DND-41 (cell line): ENCODE measurements around the gene PPP2R1A.

ENCODE experiments used
- ATAC-seq: fragments of 200-7000 bp; cut with Tn5 transposase; 3 replicates; pipeline ENCODE4 v1.9.1; 2021; ENCODE audit warnings: low read depth; ENCODE audit not compliant: insufficient read depth
- DNase-seq: peaks from one replicate; pipeline ENCODE4 v3.0.0-alpha.2; 2020
- H2AFZ ChIP-seq: 2 replicates; pipeline ENCODE4 v1.6.0; 2012; ENCODE audit warnings: low read depth, low read length
- H3K27ac ChIP-seq: 2 replicates; pipeline ENCODE4 v1.5.1; 2012; ENCODE audit warnings: low read length, inconsistent platforms
- H3K27me3 ChIP-seq: fragments of 200-600 bp; sonication (generic); 2 replicates; pipeline ENCODE4 v1.6.0; 2012; ENCODE audit warnings: low read length, mild to moderate bottlenecking, inconsistent platforms; ENCODE audit not compliant: insufficient read depth, poor library complexity
- H3K36me3 ChIP-seq: 2 replicates; pipeline ENCODE4 v1.5.1; 2012; ENCODE audit warnings: low read length, inconsistent platforms; ENCODE audit not compliant: insufficient read depth
- H3K4me1 ChIP-seq: 2 replicates; pipeline ENCODE4 v1.5.1; 2012; ENCODE audit warnings: mild to moderate bottlenecking, low read length; ENCODE audit not compliant: insufficient read depth
- H3K4me2 ChIP-seq: 2 replicates; pipeline ENCODE4 v1.6.0; 2012; ENCODE audit warnings: mild to moderate bottlenecking, moderate library complexity, low read length, inconsistent platforms; ENCODE audit not compliant: insufficient read depth
- H3K4me3 ChIP-seq, 2 experiments: fragments of 200-600 bp in 1 of 2; shearing (Covaris generic) in 1 of 2; 2 replicates each; pipeline ENCODE4 v1.5.1; 2012 to 2016; ENCODE audit warnings: inconsistent platforms in 2 of 2, low read length in 2 of 2, mild to moderate bottlenecking in 2 of 2, low read depth in 1 of 2, moderate library complexity in 1 of 2
- H3K79me2 ChIP-seq: 2 replicates; pipeline ENCODE4 v1.6.0; 2012; ENCODE audit warnings: low read length, inconsistent platforms; ENCODE audit not compliant: insufficient read depth
- H3K9ac ChIP-seq: 2 replicates; pipeline ENCODE4 v1.6.0; 2012; ENCODE audit warnings: low read depth, mild to moderate bottlenecking, inconsistent platforms, low read length, moderate library complexity
- H3K9me3 ChIP-seq: 2 replicates; pipeline ENCODE4 v1.5.1; 2012; ENCODE audit warnings: low read length, moderate library complexity, mild to moderate bottlenecking, inconsistent platforms; ENCODE audit not compliant: insufficient read depth, severe bottlenecking
- H4K20me1 ChIP-seq: 2 replicates; pipeline ENCODE4 v1.6.0; 2012; ENCODE audit warnings: low read length; ENCODE audit not compliant: insufficient read depth
- EZH2 ChIP-seq: IDR thresholded peaks from 3 replicates; pipeline ENCODE4 v1.6.1; 2012; ENCODE audit warnings: borderline replicate concordance, low read depth, mild to moderate bottlenecking, moderate library complexity, low read length, inconsistent platforms; ENCODE audit not compliant: severe bottlenecking
- TF ChIP-seq, protein P1 (sequence below): IDR thresholded peaks from 2 replicates; pipeline ENCODE4 v1.5.1; 2012; ENCODE audit warnings: borderline replicate concordance, low read length, moderate library complexity, mild to moderate bottlenecking; ENCODE audit not compliant: poor library complexity, severe bottlenecking; ENCODE audit errors: extremely low read depth

The PPP2R1A gene

DNA sequence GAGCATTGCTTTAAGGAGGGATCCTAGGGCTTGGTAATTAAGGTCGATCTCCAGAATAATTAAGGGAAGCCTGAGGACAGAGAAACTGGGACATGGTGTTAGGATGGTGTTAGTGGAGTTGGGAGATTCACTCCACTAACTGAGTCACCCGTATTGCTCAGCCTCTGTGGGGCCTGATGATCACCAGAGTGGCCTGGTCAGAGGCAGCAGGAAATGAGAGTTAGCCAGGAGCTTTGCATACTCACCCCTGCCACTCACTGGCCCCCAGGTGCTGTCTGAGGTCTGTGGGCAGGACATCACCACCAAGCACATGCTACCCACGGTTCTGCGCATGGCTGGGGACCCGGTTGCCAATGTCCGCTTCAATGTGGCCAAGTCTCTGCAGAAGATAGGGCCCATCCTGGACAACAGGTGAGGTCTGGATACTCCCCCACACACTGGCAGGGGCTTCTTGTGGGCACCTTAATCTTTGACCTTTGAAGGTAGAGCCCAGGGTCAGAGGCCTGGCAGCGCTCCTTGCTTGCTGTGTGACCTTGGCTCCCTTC is 32.1 kb downstream of the PPP2R1A start:
- Histone ChIP-seq H3K9ac (no peak overlapping the region), H4K20me1 (0 out of 2 replicates have a peak, but pooled peaks cover 7% of the 10 kb centered on the region), H2AFZ (no peak overlapping the region), H3K4me2 (no peak overlapping the region), H3K36me3 (peaks cover 99% of the 10 kb centered on the region), H3K79me2 (no peaks in the 10 kb centered on the region), H3K27ac (no peak overlapping the region), H3K4me3 (no peak overlapping the region), H3K27me3 (no peaks in the 10 kb centered on the region), H3K4me1 (no peaks in the 10 kb centered on the region), H3K9me3 (no peaks in the 10 kb centered on the region)
- ATAC-seq (no peak), DNase-seq (no peak)
- no peak for TF ChIP-seq EZH2
- TF ChIP-seq, protein P1, sequence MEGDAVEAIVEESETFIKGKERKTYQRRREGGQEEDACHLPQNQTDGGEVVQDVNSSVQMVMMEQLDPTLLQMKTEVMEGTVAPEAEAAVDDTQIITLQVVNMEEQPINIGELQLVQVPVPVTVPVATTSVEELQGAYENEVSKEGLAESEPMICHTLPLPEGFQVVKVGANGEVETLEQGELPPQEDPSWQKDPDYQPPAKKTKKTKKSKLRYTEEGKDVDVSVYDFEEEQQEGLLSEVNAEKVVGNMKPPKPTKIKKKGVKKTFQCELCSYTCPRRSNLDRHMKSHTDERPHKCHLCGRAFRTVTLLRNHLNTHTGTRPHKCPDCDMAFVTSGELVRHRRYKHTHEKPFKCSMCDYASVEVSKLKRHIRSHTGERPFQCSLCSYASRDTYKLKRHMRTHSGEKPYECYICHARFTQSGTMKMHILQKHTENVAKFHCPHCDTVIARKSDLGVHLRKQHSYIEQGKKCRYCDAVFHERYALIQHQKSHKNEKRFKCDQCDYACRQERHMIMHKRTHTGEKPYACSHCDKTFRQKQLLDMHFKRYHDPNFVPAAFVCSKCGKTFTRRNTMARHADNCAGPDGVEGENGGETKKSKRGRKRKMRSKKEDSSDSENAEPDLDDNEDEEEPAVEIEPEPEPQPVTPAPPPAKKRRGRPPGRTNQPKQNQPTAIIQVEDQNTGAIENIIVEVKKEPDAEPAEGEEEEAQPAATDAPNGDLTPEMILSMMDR: no peak

DNA sequence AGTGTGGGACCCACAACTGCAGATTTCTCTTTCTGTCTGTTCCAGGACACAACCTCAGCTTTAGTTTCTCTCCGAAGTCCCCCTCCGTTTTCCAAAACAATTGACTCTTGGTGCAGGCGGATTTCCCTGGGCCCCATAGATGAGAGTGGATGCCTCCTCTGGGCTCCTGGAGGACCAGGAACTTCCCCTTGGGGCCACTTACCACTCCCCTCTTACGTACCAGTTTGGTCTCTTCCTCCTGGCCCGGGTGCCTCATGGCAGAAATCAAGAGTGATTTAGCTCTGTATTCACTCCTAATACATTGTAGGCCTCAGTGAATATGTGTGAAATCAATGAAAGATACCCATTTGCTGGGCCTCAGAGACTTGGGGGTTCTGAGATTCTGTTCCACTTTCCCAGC is 34.4 kb downstream of the PPP2R1A start:
- H3K79me2 ChIP-seq: no peaks in the 10 kb centered on the region
- 0 out of 2 replicates have a peak, but pooled peaks cover 7% of the 10 kb centered on the region for H4K20me1 ChIP-seq
- H3K4me2 ChIP-seq: no peak overlapping the region
- H2AFZ ChIP-seq: no peak overlapping the region
- H3K9me3 ChIP-seq: no peaks in the 10 kb centered on the region
- H3K27me3 ChIP-seq: no peaks in the 10 kb centered on the region
- TF ChIP-seq EZH2: no peak
- TF ChIP-seq, protein P1: no peak
- H3K4me1 ChIP-seq: no peaks in the 10 kb centered on the region
- peaks cover 96% of the 10 kb centered on the region for H3K36me3 ChIP-seq
- H3K9ac ChIP-seq: no peak overlapping the region
- no peak overlapping the region for H3K27ac ChIP-seq
- no peak for ATAC-seq
- no peak overlapping the region for H3K4me3 ChIP-seq
- DNase-seq: no peak

DNA sequence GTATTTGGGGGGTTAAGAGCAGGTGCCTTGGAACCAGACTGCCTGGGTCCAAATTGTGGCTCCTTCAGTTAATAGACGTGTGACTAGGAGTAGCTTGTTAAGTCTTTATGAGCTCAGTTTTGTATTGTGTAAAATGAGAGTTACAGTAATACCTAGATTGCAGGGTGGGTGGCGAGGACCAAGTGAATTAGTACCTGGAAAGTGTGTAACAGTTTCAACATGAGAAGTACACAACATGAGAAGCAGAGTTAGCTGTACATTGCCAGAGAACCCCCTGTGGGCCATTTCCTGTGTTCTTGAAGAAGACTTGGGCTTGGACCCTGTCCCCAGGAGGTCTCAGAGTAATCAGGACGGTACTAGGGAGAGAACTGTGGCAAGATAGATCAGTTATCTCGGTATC is 36.8 kb downstream of the PPP2R1A start:
- no peak overlapping the region for H3K9ac ChIP-seq
- no peaks in the 10 kb centered on the region for H3K4me1 ChIP-seq
- DNase-seq (no peak), ATAC-seq (no peak)
- H3K36me3 ChIP-seq: peaks cover 72% of the 10 kb centered on the region
- no peak overlapping the region for H3K4me3 ChIP-seq
- H3K4me2 ChIP-seq: no peak overlapping the region
- H3K27ac ChIP-seq: no peak overlapping the region
- H3K79me2 ChIP-seq: no peaks in the 10 kb centered on the region
- H3K27me3 ChIP-seq: no peaks in the 10 kb centered on the region
- no peak overlapping the region for H2AFZ ChIP-seq
- no peaks in the 10 kb centered on the region for H3K9me3 ChIP-seq
- 0 out of 2 replicates have a peak, but pooled peaks cover 3% of the 10 kb centered on the region for H4K20me1 ChIP-seq
- no peak for TF ChIP-seq EZH2
- TF ChIP-seq, protein P1: no peak
